SU-DHL-6 (cell line): Measurements from ENCODE around the gene MPPE1.

Experiments used
- H2AFZ ChIP-seq: fragments of 200-600 bp; sonication (generic); 2 replicates; pipeline ENCODE4 v1.6.1; 2014; ENCODE audit warnings: low read depth, mild to moderate bottlenecking, moderate library complexity, mixed read lengths, antibody characterized with exemption, low read length; ENCODE audit not compliant: severe bottlenecking
- H3F3A ChIP-seq: fragments of 200-600 bp; shearing (Covaris generic); 2 replicates; pipeline ENCODE4 v1.6.0; 2016; ENCODE audit warnings: antibody characterized with exemption, mild to moderate bottlenecking; ENCODE audit not compliant: insufficient read depth
- H3K27ac ChIP-seq: fragments of 200-600 bp; sonication (generic); 2 replicates; pipeline ENCODE4 v1.5.1; 2016; ENCODE audit warnings: low read depth, mild to moderate bottlenecking, low read length, moderate library complexity, mixed read lengths
- H3K27me3 ChIP-seq: fragments of 200-600 bp; sonication (generic), shearing (Covaris generic); 2 replicates; pipeline ENCODE4 v1.6.0; 2014; ENCODE audit warnings: mild to moderate bottlenecking, low read length
- H3K36me3 ChIP-seq: fragments of 200-600 bp; sonication (generic); 2 replicates; pipeline ENCODE4 v1.6.1; 2014; ENCODE audit warnings: mild to moderate bottlenecking, low read length, mixed read lengths
- H3K4me2 ChIP-seq: fragments of 300-600, 200-600 bp; shearing (Covaris generic), sonication (generic); 2 replicates; pipeline ENCODE4 v1.6.0; 2014; ENCODE audit warnings: low read length, low read depth, mild to moderate bottlenecking; ENCODE audit not compliant: poor library complexity, severe bottlenecking
- H3K4me3 ChIP-seq: fragments of 200-600 bp; sonication (generic); 2 replicates; pipeline ENCODE4 v1.5.1; 2014; ENCODE audit warnings: antibody characterized with exemption, low read length, mild to moderate bottlenecking, mixed read lengths; ENCODE audit not compliant: insufficient read depth, poor library complexity, severe bottlenecking
- H3K79me2 ChIP-seq: fragments of 200-600 bp; sonication (generic); 2 replicates; pipeline ENCODE4 v1.6.1; 2014; ENCODE audit warnings: mild to moderate bottlenecking, low read length, moderate library complexity; ENCODE audit not compliant: insufficient read depth
- H3K9ac ChIP-seq: fragments of 200-600 bp; sonication (generic); 2 replicates; pipeline ENCODE4 v1.7.0; 2014; ENCODE audit warnings: mild to moderate bottlenecking, low read length
- H3K9me2 ChIP-seq: fragments of 200-600 bp; sonication (generic); replicated peaks from 2 replicates; pipeline ENCODE4 v1.6.1; 2014; ENCODE audit warnings: low read length; ENCODE audit not compliant: insufficient read depth
- H3K9me3 ChIP-seq: fragments of 200-600 bp; sonication (generic); 2 replicates; pipeline ENCODE4 v1.6.1; 2014; ENCODE audit warnings: low read length, mixed read lengths; ENCODE audit not compliant: insufficient read depth
- H4K20me1 ChIP-seq: fragments of 200-600 bp; sonication (generic); 2 replicates; pipeline ENCODE4 v1.6.1; 2014; ENCODE audit warnings: low read depth, mild to moderate bottlenecking, antibody characterized with exemption, low read length, moderate library complexity, mixed read lengths
- CTCF ChIP-seq: fragments of 200-600 bp; sonication (generic); IDR thresholded peaks from one replicate; pipeline ENCODE4 v1.5.1; 2017; ENCODE audit warnings: antibody characterized with exemption, mild to moderate bottlenecking, low read length, moderate library complexity; ENCODE audit not compliant: insufficient read depth, poor library complexity, severe bottlenecking
- EZH2phosphoT487 ChIP-seq: fragments of 200-600 bp; sonication (generic), shearing (Covaris generic); conservative IDR thresholded peaks from 2 replicates; pipeline ENCODE4 v1.6.1; 2018; ENCODE audit warnings: mild to moderate bottlenecking, antibody characterized with exemption, low read length, moderate library complexity, mixed read lengths

Gene MPPE1

DNA sequence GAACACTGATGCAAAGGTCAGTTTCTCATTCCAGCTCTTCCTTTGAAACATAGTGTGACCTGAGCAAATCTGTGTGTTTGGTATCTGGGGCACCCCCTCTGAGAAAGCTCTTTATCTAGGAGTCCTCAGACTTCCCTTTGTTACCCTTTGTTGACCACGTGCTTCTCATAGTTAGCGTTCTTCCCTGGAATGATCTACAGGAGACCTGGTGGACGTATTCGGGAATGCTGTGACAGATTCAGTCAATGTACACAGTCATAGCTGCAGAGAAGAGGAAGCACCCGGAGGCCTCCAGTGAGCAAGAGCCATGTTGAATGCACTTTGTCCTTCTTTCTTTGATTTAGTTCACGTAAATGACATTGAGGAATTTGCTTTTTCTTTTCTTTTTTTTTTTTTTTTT, 67.6 kb downstream of the MPPE1 start:
- Histone ChIP-seq H3K79me2 (no peaks in the 10 kb centered on the region), H3K9me2 (no peaks in the 10 kb centered on the region), H3K27ac (no peak overlapping the region), H4K20me1 (no peaks in the 10 kb centered on the region), H2AFZ (no peak overlapping the region), H3K9me3 (no peaks in the 10 kb centered on the region), H3K4me2 (no peak overlapping the region), H3K36me3 (no peaks in the 10 kb centered on the region), H3F3A (no peaks in the 10 kb centered on the region), H3K4me3 (no peak overlapping the region), H3K27me3 (no peaks in the 10 kb centered on the region), H3K9ac (no peak overlapping the region)
- TF ChIP-seq CTCF (no peak), EZH2phosphoT487 (no peak)

DNA sequence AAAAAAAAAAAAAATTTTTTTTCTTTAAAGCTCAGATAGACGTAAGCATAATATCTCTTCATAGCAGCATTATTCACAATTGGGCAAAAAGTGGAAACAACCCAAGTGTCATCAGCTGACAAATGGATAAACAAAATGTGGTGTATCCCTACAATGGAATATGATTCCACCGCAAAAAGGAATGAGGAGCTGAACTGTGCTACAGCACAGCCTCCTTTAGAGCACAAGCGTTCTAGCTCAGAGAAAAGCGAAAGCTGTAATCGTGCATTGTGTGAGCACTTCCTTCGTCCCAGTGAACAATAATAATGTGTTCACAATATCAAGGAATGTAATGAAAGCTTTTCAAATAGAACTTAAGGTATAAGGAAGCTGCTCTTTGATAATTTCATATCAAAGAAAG, 68.6 kb downstream of the MPPE1 start:
- Histone ChIP-seq H3K27me3 (no peaks in the 10 kb centered on the region), H3K27ac (no peak overlapping the region), H3K4me2 (no peak overlapping the region), H3K9me3 (no peaks in the 10 kb centered on the region), H3F3A (no peaks in the 10 kb centered on the region), H2AFZ (no peak overlapping the region), H3K79me2 (no peaks in the 10 kb centered on the region), H4K20me1 (no peaks in the 10 kb centered on the region), H3K9ac (no peak overlapping the region), H3K9me2 (no peaks in the 10 kb centered on the region), H3K36me3 (no peaks in the 10 kb centered on the region), H3K4me3 (no peak overlapping the region)
- TF ChIP-seq CTCF (no peak), EZH2phosphoT487 (no peak)

DNA sequence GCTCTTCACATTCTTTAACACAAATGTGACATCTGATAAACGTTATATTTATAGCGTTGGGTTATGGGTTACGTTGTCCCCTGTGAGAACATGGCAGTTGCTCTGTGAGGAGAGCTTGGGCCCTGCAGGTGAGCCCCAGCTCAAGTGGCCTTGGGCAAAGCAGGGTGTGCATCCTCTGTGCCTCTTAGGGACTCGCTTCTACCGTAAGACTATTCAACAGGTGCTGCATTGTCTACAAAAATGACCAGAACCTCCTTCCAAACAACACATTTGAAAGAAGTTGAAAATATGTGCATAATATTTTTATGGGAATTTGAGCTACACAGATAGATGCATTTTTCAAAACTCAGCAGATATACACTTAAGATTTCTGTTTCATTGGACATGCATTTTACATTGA, 73.3 kb downstream of the MPPE1 start:
- H3K27me3 ChIP-seq = no peaks in the 10 kb centered on the region
- TF ChIP-seq EZH2phosphoT487 = no peak
- TF ChIP-seq CTCF = no peak
- H3K4me3 ChIP-seq = no peak overlapping the region

More for the DNA sequence above, 73.3 kb downstream of the MPPE1 start:
- Histone ChIP-seq H3K79me2 (no peaks in the 10 kb centered on the region), H3K9me3 (no peaks in the 10 kb centered on the region), H3K9ac (no peak overlapping the region), H2AFZ (no peak overlapping the region), H3K9me2 (no peaks in the 10 kb centered on the region), H3F3A (no peaks in the 10 kb centered on the region), H3K4me2 (no peak overlapping the region), H3K36me3 (no peaks in the 10 kb centered on the region), H3K27ac (no peak overlapping the region), H4K20me1 (no peaks in the 10 kb centered on the region)
